Stimulated activated CD8-positive, alpha-beta memory T cell treated with anti-CD3 and anti-CD28 coated beads, Interleukin-15, amount 100 ng/mL, for 24 hours (primary cell): ENCODE results near the gene MRPL23.
"Not testable (repeated sequence)": the region's sequence is repeated elsewhere in the genome, so short reads cannot be mapped to it uniquely, and the experiment has no call there.

Source experiments
- DNase-seq: peaks from one replicate; pipeline ENCODE4 v3.0.0-alpha.2; 2020; ENCODE audit warnings: low read depth

Gene MRPL23

DNA sequence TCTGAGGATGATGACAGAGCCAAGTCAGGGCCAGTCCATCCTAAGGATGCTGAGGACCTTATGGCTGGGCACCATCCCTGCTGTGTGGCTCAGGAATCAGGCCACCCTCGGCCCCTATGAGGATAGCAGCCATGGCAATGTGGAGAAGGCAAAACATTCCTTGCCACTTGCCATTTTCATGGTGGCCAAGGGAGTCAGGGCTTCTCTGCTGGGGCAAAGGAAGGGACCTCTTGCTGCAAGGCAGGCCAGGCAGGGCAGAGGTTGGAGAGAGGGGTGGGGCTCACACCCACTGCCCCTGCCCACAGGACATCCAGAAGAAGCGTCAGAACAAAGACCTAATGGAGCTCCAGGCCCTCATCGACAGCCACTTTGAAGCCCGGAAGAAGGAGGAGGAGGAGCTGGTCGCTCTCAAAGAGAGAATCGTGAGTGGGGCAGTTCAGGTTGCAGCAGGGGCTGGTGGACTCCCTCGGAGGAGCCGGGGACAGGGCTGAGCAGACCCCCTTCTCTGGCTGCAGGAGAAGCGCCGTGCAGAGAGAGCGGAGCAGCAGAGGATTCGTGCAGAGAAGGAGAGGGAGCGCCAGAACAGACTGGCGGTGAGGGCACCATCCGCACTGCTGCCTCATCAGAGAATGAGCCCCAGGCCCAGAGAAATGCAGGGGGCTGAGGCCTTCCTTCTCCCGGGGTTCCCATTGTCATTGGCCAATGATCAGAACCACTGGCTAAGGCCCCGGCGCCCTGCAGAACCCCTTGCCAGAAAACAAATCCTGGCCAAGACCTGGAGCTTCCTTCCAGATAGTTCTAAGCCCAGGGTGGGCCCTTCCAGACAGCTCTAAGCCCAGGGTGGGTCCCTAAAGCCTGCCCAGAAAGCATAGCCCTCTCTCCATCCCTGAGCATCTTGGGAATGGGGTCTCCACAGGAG lies 13.5 kb upstream of the MRPL23 start:
- DNase-seq, result no peak

DNA sequence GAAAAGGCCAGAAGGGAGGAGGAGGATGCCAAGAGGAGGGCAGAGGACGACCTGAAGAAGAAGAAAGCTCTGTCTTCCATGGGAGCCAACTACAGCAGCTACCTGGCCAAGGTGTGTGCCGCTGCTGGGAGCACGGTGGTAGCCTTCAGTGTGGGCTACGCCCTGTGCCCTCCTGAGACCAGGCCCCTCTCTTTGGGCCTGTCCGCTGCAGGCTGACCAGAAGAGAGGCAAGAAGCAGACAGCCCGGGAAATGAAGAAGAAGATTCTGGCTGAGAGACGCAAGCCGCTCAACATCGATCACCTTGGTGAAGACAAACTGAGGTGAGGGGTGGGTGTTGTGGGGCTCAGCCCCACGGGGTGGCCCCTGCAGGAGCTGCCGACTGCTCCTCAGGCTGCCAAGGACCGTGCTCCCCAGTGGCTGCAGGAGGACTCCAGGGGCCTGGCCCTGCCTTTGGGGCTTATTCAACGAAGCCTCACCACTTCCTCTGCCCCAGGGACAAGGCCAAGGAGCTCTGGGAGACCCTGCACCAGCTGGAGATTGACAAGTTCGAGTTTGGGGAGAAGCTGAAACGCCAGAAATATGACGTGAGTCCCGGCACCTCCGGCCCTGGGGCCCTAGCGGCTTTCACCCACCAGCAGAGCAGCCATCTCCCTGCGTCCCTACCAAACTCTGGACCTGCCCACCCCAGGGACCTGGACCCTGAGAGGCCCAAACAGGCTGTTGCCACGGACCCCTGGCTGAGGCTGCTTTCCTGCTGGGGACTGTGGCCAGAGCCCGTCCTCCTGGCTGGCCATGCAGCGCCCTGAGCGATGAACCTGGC lies 12.6 kb upstream of the MRPL23 start:
- DNase-seq, result no peak

DNA sequence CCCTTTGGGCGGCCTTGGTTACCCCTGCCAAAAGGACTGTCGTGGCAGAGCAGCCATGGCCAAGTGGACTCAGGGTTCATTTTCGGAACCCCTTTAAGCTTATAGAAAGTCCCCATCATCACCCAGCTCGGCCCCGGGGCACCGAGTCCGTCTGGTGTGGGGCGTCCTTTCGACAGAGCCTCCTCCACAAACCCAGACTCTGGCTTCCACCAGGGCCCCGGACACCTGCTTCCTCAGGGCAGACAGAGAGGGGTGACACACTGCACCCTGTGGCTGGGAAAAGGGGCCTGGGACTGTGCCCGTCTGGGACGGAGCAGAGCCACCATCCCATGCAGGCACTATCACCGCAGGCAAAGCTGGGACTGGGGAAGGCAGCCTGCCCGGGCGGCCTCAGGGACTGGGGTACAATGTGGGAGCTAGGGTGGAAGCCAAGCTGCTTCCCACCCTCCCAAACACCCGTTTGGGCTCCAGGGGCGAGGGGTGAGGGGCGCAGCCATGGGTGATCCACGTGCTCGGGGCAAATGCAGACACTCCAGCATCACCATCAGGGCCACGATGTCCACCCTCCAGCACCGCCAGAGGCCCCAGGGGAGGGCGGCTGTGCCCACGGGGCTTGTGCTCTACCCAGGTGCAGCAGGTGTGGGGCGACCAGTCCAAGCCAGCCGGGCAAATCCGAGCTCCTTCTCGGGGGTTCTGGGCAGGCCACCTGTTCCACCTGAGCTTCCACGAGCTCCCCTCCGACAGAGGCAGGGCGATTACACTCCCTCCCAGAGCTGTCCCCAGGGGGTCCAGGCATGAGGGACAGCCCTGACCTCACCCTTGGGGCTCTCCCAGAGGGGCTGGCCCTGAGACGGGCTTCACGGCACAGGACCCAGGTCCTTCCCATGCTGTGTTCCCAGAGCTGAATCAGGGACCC lies 11.7 kb upstream of the MRPL23 start:
- DNase-seq, result no peak

DNA sequence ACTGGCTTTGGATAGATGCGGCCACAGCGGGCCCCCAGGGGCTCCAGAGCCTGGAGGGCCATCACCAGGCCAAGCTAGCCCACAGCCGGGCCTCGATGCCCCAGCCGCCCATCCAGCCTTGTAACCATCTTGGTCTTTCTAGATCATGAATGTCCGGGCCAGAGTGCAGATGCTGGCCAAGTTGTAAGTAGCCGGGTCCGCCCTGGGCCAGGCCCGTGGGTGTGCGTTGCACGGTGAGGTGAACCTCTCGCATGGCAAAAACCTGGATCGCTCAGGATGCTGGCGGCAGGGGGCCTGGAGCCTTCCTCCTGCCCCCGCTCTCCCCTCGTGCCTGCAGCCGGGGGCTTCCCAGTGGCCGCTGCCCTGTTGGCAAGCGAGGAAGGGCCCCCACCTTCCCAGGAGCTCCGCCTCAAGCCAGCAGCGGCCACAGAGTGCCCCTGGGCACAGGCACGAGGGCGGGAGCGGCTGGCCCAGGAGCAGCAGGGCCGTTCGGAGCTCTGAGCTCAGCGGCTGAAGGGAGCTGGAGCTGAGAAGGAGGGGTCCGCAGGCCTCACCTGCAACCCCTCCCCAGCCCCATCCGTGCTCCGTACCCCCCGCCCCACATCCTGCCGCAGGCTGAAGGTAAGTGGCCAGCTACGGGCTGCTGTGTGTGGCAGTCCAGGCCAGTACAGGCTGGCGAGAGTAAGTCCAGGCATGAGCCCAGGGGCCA lies 10.9 kb upstream of the MRPL23 start:
- DNase-seq, result no peak

DNA sequence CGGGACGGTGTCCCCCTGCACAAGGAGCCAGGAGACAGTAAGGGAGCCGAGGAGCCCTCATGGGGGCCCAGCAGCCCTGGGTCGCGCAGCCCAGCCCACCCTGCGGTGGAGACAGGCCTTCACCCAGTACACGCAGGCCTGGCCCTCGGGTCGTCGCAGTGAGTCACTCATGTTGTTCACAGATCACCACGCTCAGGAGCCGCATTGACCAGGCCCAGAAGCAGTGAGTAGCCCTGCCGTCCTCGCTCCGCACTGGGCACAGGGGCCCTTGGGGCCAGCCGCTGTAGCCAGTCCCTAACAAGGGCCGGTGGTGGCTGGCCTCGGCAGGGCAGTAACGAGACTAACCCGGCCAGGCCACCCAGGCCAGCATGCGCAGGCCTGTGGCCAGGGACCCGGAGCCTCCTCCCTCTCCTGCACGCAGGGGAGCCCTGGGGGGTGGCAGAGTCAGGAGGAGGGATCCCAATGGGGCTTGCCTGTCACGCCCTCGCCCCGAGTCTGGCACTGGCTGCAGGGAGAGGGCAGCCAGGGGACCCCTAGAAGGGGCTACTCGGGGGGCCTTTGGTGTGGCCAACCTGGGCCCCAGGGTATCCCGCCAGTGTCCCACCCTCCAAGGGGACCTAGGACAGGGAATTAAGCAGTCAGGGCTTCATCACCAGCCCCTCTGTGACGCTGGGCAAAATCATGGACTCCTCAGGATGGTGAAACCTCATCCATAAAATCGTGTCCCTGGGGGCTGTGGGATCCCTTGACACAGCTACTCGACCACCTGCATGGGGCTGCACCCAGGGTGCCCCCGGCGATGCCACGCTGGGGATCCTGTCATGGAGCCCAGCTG lies 10.1 kb upstream of the MRPL23 start:
- no peak for DNase-seq

DNA sequence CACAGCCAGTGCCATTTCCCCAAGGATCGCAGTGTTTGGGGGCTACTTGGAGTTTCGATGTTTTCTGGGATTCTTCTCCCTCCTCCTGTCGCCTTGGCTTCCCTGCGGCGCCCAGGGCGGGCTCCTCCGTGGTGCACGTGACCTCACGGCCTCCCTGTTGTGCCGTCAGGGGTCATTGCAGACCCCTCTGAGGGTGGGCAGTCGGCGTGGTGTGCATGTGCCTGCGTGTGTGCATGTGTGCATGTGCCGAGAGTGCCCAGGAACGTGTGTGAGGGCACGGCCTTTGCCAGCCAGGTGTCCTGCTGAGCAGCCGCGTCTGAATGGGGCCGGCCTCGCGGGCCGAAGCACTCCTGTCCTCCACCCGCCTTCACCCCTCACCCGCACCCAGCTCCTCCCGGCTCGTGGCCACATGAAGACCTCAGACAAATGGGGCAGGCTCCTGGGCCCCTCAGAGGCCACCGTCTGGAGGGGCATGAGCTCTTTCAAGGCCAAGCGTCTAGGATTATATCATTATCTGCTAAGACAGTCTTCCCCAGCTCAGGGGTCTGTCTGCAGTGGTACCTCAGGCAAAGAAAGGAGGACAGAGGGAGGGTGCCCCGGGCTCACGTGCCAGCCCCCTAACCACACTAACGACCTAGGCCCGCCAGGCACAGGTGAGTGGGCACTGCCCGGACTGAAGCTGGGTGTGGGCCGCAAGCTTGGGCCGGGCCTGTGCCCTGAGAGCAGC lies 9.4 kb upstream of the MRPL23 start:
- DNase-seq, result no peak

DNA sequence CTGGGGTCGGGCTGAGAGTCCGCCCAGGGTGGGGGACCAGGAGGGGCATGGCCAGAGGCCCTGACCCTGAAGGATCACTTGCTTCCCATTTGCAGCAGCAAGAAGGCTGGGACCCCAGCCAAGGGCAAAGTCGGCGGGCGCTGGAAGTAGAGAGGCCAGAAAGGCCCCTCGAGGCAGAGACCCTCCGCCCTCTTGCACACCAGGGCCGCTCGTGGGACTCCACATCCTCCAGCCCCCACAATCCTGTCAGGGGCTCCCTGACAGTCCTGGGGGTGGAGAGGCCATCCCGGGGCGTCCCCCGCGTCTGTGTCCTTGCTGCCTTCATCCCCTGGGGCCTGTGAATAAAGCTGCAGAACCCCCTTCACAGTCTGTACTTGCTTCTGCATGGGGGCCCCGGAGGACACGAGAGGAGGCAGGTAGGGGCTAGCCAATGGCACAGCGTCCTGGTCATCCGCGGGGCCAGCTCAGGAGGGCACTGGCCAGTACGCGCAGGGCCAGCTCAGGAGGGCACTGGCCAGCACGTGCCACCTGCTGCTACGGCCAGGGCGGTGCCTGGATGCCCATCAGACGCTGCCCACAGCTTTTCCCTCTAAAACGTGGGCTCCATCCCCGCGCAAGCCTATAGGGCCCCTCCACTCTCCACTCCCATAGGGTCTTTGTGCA lies 8.7 kb upstream of the MRPL23 start:
- DNase-seq, result no peak

DNA sequence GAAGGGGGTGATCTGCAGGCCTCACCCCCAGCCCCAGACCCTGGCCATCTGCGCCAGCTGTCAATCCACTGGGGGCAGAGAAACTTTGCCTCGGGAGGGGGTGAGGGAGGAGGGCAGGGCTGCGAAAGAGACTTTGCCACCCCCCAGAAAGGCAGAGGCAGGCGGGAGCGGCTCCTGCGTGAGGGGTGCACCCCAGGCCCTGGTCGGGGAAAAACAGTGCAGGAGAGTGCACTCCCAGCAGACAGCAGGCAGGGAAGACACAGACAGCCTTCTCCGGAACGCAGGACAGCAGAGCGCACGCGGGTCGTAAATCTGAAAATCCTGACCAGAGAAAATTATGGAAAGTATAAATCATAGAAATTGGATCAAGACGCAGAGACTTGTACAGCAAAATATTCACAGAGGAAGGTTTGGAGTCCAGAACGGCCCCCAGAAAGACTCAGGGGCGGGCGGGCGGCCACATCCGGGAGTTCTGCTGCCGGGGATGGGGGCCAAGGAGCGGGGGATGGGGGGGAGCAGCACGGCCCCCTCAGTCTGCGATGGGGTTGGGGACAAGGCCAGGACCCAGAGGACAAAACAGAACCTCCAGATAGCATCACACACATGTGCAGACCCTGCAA lies 8.0 kb upstream of the MRPL23 start:
- no peak for DNase-seq

DNA sequence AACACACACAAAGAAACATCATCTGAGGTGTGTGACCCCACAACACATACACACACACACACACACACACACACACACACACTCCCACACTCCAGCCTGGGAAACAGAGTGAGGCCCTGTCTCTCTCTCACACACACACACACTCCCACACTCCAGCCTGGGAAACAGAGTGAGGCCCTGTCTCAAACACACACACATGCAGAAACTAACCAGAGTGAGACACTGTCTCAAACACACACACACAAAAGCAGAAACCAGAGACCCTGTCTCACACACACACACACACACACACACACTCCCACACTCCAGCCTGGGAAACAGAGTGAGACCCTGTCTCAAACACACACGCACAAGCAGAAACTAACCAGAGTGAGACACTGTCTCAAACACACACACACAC lies 7.3 kb upstream of the MRPL23 start:
- DNase-seq, result not testable (repeated sequence)

DNA sequence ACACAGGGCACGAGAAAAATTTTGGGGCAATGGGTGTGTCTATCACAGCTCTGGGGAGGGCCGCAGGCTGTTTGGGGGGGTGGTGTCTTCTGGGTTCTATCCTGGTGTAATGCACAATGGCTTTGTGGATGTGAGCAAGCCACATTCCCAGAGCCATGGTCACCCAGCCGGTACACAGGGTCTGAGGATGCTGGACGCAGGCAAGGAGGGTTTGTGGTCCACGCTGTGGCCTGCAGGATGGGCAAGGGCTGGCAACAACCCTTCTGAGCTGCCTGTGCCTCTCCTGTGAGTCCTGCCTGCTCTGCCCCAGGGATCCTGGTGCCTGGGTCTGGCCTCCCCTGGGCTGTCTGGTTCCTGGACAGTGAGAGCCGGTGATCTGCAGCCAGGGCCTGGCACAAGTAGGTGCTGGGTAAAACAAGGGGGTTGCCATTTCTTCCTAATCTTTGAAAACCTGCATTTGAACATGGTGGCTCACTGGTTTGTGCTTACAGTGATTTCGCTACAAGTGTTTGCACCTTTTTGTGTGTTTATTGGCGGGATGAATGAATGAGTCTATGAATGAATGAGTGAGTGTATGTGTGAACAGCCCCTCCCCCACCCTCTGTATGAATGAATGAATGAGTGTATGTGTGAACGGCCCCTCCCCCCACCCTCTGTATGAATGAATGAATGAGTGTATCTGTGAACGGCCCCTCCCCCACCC lies 4.4 kb upstream of the MRPL23 start:
- DNase-seq, result no peak

DNA sequence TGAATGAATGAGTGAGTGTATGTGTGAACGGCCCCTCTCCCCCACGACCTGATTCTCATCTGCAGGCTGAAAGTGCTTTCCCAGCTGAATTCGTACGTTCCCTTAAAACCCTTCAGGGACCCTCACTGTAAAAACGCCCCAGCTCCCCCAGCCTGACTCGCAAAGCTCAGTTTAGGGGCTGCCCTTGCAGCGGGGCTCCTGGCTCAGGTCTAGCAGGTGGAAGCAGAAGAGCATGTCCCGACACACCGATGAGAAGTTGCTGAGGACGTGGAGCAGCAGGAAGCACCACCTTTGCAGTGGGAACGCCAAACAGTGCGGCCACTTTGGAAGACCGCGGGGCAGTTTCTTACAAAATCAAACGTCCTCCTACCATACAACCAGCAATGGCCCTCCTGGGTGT lies 3.6 kb upstream of the MRPL23 start:
- DNase-seq, result no peak

DNA sequence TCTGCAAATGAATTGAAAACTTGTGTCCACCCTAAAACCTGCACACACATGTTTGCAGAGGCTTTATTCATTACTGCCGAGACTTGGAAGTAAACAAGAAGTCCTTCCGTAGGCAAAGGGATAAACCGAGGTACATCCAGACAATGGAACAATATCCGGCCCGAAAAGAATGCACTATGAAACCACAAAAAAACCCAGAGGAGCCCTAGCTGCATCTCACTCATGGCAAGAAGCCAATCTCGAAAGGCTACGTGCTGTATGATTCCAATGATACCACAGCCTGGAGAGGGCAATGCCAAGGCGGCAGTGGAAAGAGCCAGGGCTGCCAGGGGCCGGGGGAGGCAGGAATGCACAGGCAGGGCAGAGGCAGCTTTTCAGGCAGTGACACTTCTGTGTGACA lies 3.2 kb upstream of the MRPL23 start:
- no peak for DNase-seq

DNA sequence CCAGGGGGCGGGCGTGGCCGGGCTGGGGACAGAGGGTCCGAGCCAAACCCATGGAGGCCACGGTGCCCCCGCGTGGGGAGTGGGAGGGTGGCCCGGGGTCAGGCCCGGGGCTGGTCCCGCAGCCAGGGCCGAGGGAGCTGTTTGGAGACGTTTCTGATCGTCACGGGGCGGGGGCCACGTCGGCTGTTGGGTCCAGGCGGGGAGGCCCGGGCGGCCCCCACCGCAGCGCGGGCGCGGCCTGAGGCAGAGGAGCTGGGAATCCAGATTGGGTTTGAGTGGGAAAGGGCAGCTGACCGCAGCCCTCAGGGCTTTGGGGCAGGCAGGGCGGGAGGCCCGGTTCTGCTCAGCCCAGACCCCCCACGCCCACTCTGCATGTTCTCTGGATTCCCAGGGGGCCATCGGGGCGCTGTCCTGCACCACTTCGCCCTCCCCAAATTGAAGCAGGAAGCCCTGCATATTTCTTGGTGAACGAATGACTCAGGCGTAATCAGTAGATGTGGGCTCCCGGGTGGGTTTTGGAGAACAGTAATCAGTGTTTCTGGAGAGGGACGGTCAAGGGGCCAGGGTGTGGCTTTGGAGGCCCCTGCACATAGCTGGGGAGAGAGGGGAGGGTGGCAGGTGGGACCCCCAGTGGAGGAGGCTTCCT lies 583 bp downstream of the MRPL23 start:
- no peak for DNase-seq

DNA sequence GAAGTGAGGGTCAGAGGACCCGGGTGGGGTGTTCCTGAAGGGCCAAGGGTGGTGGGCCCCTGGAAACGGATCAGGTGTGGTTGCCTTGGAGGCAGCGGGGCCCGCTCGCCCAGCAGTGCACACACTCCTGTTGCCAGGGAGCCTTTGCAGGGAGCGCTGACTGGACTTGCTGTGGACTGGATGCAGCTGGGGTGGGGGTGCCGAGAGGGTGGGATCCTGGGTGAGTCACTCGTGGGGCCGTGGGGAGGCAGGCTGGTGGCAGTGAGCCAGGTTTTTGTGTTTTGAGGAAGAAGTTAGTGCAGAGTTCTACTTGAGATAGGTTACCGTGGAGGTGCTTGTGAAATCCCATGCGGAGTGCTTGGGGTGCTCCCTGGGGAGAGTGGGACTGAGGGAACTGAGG lies 1.3 kb downstream of the MRPL23 start:
- DNase-seq, result no peak

DNA sequence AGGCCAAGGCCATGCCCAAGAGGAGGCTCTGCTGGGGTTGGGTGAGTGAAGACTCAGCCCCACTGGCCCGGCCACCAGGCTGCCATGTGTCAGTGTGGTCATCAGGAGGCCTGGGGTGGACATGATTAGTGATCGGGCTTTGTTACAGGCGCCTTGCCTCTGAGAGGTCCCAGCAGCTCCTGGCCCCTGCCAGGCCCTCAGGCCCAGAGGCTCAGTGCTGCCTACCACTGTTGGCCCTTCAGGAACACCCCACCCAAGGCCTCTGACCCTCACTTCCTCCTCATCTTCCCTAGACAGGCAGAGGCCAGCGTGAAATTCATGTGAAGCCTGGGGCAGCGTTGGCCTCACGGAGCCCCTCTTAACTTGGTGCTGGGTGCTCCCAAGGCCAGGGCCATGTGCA lies 2.2 kb downstream of the MRPL23 start:
- no peak for DNase-seq

DNA sequence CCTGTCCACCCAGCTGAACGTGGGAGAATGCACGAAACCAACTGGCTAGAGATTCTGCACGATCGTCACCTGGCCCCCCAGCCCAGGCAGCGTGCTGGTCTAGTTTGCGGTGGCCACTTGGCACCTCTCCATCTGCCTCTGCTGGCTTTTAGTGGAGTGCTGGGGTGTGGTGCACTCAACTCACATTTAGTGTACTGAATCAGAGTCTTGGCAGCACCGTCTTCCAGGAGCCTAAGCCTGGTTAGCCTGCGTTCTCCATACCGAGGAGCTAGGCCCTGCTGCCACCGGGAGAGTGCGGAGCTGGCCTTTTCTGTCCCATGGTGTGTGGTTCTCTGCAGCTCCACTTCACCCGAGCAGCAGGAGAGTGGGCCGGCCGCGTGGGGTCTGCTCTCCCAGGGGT lies 2.8 kb downstream of the MRPL23 start:
- DNase-seq, result no peak

DNA sequence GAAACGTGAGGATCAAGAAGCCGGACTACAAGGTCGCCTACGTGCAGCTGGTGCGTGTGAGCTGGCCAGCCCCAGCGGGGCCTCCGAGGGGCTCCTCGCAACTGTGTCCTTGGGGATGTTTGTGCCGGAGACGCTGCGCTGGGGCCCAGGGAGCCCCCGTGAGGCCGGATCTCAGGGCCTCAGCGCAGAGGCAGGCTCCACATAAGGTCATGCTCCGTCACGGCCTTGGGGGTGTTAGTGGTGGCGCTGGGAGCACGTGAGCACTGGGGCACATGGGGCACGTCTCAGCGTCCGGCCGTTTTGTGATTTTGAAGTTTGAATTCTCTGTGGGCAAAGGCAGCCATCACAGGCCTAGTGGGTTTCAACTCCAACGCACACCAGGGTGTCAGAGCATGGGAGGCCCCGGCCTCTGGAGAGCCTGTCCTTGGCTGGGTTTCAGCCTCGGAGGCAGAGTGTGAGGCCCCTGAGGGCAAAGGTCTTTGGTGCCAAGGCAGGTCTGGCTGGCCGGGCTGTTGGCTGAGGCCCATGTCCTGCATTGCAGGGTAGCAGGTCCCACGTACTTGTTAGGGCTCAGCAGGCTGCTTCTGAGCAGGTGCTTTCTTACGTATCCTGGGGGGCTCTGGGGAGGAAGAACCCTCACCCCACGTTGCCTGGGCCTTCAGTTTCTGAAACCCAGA lies 5.8 kb downstream of the MRPL23 start:
- DNase-seq, result no peak
